HG02642 (cell line): ENCODE measurements around the gene TBC1D2.
"Not testable (repeated sequence)": the region's sequence is repeated elsewhere in the genome, so short reads cannot be mapped to it uniquely, and the experiment has no call there.

Experiments
- ATAC-seq: cut with Tn5 transposase; IDR thresholded peaks from one replicate; pipeline ENCODE4 v1.9.1; 2021; ENCODE audit warnings: mild to moderate bottlenecking; ENCODE audit not compliant: unreplicated experiment, poor library complexity

Gene TBC1D2

GRCh38 chr9:98255578-98256296 lies at the start of gene TBC1D2:
TSS of gene TBC1D2 (minus strand) at chr9:98255649. CDS start at chr9:98255541, 108 bp downstream.
- ATAC-seq, result peak; percentile 91

DNA sequence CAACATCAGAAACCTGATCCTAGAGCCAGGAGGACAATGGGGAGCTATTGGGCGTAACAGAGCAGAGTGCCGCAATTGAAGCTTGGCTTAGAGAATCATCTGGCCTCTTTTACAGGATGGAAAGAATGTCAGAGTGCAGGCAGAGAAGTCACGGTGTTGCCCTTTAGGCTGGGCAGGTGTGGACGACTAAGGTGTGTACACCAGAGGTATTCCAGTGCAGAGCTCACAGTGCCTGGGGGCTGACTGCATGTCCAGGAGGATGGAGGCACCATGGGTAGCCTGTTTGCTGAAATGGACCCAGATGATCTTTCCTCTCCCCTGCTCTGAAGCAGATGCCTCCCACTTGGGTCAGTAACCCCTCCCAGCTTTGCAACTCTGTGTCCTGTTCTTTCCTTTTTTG lies 48.9 kb upstream of the TBC1D2 start:
- ATAC-seq, result no peak

- ATAC-seq, result no peak
These were observed 48.2 kb upstream of the TBC1D2 start for GRCh38 chr9:98303633-98304125.

DNA sequence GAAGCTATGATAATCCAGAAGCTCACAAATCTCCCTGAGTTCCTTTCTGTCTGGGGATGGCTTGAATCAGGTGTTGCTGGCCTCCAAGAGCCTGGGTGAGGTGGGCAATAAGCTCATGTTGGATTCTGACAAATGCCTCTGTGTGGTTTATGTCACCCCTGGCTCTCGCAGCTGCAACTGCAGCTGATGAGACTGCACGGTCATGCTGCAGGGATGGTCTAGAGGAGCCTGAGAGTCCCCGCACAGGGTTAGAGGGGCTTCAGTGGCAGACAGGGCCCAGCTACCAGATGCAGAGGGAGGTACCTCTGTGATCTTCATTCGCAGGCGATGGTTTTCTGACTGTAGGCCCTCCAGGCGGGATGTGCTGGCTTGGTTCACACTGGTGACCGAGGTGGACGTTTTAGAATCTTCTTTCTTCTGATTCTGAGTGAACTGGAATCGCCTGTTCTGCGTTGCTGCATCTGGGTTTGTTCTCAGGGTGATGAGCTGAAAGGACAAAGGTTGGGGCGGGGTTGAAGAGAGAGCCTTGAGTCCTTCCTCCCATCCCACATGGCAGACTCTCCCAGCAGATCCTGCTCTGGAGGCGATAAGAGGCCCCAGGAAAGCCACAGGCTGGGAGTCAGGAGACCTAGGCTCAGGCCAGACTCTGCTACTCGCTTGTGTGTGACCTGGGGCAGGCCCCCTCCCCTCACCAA lies 47.6 kb upstream of the TBC1D2 start:
- ATAC-seq, result no peak

GRCh38 chr9:98302150-98302549 lies 46.7 kb upstream of the TBC1D2 start:
- no peak for ATAC-seq

GRCh38 chr9:98300611-98301010 lies 45.2 kb upstream of the TBC1D2 start:
- no peak for ATAC-seq

DNA sequence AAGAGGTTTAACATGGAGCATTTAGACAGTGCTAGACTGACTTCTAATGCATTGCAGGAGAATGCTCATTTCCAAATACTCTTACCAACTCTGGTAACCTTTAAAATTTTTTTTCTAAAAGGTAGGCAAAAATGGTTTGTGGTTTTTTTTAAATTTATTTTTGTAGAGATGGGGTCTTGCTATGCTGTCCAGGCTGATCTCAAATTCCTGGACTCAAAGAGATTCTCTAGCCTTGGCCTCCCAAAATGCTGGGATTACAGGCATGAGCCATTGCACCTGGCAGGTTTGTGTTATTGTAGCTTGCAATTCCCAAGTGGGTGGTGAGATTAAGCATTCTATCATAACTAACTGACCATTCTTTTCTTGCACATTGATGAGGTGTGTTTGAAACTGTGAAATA lies 43.0 kb upstream of the TBC1D2 start:
- ATAC-seq, result no peak

GRCh38 chr9:98295824-98296223 lies 40.4 kb upstream of the TBC1D2 start:
- ATAC-seq, result no peak

DNA sequence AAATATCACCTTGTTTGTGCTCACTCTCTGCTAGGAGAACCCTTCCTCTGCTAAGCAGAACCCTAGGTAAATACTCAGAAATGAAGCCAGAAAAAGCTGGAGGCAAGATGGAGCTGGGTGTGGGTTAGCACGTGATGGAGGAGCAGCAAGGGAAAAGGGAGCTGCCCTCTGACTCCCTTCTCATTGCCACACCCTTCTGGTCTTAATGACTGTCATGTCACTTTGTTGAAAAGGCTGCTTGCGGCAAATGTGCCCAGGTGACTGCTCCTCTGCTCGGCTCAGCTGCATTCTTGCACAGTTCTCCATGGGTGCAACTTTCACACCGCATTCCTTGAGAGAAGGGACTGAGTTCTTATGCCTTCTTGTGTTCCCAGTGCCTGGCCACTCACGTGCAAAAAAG lies 36.4 kb upstream of the TBC1D2 start:
- ATAC-seq, result no peak

DNA sequence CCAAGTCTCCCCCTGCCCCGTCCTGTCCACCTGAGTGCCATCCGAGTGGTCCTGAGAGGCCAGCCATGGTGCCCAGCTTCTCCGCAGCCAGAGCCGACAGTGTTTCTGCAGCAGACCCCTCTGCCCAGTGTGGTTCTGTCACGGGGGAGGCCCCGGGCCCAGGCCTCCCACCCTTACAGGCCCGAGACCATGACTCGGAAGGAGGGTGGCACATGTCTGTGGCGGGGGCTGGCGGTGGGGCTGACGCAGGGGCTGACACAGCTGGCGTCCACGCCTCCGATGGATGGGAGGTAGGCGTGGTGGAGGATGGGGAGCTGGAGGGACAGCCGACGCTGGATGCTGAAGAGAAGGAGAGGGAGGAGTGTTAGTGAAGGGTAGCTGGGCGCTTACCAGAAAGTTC lies 35.0 kb upstream of the TBC1D2 start:
- no peak for ATAC-seq

GRCh38 chr9:98289614-98290201 lies 34.3 kb upstream of the TBC1D2 start:
- no peak for ATAC-seq

- no peak for ATAC-seq
These were observed 33.4 kb upstream of the TBC1D2 start for GRCh38 chr9:98288881-98289280.

GRCh38 chr9:98287384-98287783 lies 31.9 kb upstream of the TBC1D2 start:
- no peak for ATAC-seq

DNA sequence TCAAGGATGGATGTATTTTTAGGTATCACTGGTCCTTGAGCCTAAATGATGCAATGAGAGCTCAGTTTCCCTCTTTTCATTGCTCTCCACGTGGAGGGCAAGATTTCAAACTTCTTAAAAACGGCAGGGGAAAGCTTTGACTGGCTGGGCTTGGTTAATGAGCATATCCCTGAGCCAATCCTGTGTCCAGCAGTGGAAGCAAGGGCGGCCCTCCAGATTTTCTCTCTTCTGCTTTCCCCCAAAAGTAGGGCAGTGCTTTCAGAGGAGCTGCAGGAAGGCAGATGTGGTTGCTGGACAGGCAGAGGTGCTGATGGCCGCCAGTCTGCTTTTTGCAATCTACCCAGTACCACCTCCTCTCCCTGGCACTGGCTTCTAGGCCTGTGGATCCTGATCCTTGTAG lies 30.0 kb upstream of the TBC1D2 start:
- no peak for ATAC-seq

GRCh38 chr9:98284754-98285153 lies 29.3 kb upstream of the TBC1D2 start:
- ATAC-seq, result no peak

GRCh38 chr9:98283143-98283542 lies 27.7 kb upstream of the TBC1D2 start:
- ATAC-seq, result not testable (repeated sequence)

GRCh38 chr9:98281281-98281680 lies 25.8 kb upstream of the TBC1D2 start:
- no peak for ATAC-seq

GRCh38 chr9:98280574-98280973 lies 25.1 kb upstream of the TBC1D2 start:
- ATAC-seq, result no peak

DNA sequence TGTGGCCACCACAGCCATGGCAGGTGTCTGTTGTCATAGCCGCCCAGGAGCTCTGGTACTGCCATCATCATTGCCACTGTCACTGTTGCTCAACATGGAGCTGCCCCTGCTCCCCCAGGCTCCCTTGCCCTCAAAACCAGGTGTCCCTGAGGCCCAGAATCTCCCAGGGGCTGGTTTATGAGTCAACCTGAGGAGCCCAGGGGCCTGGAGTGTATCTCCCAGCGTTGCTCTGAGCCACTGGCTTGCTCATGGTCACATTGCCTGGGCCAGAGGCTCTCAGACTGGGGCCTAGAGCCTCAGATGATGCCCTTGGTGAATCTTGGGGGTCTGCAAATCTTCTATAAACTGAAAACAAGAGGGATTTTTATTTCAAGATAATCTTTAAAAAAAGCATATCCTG lies 24.7 kb upstream of the TBC1D2 start:
- ATAC-seq, result no peak

- ATAC-seq, result no peak
These were observed 21.5 kb upstream of the TBC1D2 start for GRCh38 chr9:98276907-98277469.

GRCh38 chr9:98275159-98275558 lies 19.7 kb upstream of the TBC1D2 start:
- ATAC-seq, result no peak
